HG02943 (cell line): ENCODE data around the gene FYB1.

Experiments
- ATAC-seq: cut with Tn5 transposase; IDR thresholded peaks from one replicate; pipeline ENCODE4 v1.9.1; 2021; ENCODE audit warnings: mild to moderate bottlenecking, low read depth, moderate library complexity; ENCODE audit not compliant: unreplicated experiment

Gene FYB1

DNA sequence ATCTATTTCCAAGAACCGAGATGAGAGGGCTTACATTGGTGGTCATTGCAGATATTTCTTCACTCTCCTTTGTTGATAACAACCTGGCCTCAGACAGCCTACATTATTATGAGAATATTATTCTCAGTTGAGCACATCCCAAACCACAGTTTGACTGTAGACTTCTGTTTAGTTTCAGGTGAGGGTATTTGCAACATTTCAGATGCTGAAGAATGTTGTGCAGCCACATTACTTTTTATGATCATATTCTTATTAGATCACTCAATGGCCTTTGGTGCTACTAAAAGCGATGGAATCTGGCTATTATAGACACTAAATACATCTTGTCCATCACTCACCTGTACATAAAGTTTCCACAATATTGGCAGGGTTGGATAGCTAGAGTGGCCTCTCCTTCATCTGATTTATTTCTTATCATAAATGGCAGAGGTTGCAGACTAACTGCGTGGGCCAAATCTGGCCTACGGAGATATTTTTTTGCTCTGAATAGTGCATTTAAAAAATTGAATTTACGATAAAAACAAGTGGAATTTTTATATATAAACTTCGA is 119.0 kb downstream of the FYB1 start:
- ATAC-seq, result no peak

- ATAC-seq, result no peak
Observed at GRCh38 chr5:39099831-39100230, 119.5 kb downstream of the FYB1 start.

DNA sequence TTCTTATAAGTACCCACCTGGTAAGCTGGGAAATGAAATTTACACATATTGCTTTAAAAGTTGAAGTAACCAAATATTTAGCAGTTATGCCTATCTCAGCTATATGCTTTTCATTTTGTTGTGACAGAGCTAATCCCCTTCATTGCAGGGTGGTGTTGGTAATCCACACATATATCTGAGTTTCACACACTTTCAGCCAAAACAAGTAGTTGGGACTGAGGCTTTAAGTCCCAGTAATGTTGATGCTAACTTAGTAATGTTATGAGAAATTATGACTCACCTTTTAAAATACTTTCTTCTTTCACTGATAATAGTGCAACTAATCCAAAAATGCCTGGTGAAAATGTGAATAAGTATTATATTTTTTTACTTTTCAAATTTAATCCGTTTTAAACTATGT is 126.0 kb downstream of the FYB1 start:
- ATAC-seq, result no peak

- no peak for ATAC-seq
Observed at GRCh38 chr5:39092581-39093351, 126.6 kb downstream of the FYB1 start.

GRCh38 chr5:39091940-39092580 is 127.3 kb downstream of the FYB1 start:
- no peak for ATAC-seq

DNA sequence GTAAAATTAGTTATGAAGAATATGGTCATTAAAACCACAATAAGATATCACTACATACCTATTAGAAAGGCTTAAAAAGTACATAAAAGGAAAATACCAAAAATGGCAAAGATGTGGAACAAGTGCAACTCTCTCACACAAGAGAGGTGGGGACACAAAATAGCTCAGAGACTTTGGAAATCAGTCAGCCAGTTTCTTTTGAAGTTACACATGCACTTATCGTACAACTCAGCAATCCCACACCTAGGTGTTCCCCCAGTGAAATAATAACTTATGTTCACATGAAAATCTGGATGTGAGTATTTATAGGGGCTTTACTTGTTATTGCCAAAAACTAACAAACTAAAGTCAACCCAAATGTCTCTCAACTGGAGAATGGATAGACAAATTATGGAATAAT is 135.4 kb downstream of the FYB1 start:
- no peak for ATAC-seq

DNA sequence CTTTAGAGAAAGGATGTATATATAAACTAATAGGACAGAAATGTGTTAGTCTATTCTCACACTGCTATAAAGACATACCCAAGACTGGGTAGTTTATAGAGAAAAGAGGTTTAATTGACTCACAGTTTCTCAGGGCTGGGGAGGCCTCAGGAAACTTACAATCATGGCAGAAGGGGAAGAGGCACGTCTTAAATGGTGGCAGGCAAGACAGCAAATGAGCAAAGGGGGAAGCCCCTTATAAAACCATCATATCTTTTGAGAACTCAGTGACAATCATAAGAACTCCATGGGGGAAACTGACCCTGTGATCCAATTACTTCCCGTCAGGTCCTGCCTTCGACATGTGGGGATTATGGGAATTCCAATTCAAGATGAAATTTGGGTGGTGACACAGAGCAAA is 136.4 kb downstream of the FYB1 start:
- ATAC-seq, result no peak

DNA sequence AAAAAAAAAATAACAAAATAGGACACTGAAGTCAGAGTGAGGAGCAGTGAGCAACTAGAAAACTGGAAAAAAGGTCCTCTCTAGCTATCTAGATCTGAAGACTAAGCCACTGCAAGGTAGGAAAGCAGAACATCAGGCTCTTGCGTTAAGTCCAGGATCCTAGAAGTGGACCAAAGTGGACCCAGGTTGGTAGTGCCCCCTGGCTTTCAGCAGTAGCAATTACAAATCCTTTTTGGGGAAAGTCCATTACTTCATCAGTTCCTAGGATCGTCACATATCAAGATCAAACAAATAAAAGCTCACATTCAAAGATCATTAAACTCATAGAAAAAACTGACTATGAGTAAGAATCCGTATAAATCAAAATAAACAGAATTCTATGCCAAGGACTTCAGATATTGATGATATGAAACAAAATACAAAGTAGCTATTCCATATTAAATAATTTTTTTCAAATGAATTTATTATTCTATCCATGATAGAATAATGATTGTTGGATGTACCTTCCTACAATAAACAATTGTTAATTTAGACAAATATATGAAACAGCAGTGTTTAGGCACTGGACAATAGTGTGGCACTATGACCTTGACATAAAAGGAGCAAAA is 138.7 kb downstream of the FYB1 start:
- ATAC-seq, result no peak

GRCh38 chr5:39080168-39080567 is 139.2 kb downstream of the FYB1 start:
- ATAC-seq, result no peak

DNA sequence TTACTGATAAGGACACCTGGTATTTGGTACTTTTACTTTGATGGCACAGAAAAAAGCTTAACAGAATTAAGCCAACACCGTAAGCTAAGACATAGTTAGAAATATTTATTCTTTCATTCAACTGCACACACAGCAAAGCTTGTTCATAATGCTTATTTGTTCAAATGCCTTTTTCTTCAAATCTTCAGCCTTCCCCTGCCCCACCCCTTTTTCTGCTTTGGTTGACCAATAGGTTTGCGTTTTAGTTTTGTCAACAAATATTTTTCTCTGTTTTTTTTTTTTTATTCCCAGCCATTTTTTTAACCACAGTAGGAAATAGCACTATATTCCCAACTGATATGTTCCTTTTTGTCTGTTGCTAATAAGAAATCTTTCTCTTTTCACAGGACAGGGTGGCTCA is 140.2 kb downstream of the FYB1 start:
- ATAC-seq, result no peak

DNA sequence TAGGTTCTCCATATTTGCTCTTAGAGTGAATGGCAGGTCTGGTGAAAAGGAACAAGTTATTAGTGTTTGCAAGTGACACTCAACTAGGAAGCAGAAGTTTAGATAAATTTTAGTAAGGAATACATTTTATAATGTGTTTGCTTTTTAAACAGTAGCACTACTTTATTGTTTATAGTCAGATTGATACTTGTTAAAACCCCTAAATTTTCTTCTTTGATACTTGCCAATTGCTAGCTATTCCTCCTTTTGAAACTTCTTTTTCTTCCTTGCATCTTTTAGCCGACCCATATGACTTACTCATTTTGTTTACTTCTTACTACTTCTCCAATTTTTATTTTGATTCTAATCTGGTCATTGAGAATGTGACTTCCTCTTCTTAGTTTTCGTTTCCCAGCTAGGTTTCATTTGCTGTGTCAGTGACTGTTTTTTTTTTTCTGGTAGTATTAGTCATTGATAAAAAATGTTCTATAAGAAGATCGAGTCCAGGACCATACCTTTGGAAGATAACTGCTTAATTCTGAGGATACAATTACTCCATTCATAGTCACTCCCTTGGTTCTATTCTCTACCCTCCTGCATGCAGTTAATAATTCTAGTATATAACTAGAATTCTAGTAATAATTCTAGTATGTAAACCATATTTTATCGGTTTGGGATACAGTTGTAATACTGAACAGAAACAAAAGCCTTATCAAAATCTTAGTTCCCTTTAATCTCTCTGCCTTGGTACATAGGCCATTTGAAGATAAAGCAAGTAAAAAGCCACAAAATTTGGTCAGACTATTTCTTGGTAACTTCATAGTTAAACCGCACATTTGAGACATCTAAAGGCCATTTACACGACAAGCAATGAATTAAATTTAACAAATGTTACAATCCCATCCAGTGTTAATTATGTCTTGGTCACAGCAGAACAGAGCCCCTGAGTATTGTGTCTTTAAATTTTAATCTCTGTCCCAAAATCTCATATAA is 142.3 kb downstream of the FYB1 start:
- no peak for ATAC-seq

- no peak for ATAC-seq
Observed at GRCh38 chr5:39076101-39076756, 143.1 kb downstream of the FYB1 start.

- peak; percentile 67 for ATAC-seq
Observed at GRCh38 chr5:39074017-39074814, 145.1 kb downstream of the FYB1 start, which contains the start of gene RICTOR. Gene RICTOR, minus strand, starts transcription at chr5:39074399. Its CDS starts 22 bp downstream, at chr5:39074377.

- ATAC-seq, result peak; percentile 24
Observed at GRCh38 chr5:39073767-39074016, 145.7 kb downstream of the FYB1 start.

GRCh38 chr5:39072925-39073766 is 146.2 kb downstream of the FYB1 start:
- peak; percentile 47 for ATAC-seq

- ATAC-seq, result no peak
Observed at GRCh38 chr5:39068099-39068498, 151.3 kb downstream of the FYB1 start.

DNA sequence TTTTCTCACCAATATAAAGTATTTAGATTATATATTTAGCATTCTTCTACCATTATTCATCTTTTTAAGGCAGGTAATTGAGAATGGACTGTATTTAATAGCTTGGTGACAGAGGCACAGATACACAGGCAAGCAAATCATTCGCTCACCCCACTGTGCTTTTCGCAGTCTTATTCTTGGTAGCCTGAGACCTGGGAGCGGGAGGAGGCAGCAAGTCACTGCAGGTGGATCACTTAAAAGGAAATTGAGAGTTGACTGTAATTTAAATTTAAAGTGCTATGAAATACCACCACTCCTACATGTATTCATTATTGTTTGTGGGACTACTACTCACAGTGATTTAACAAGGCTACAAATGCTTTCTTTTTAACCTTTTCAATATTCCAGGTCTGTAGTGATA is 154.9 kb downstream of the FYB1 start:
- no peak for ATAC-seq

- no peak for ATAC-seq
Observed at GRCh38 chr5:39063037-39063436, 156.3 kb downstream of the FYB1 start.
